Measurements from ENCODE around the gene ERCC5.

ERCC5 gene

DNA sequence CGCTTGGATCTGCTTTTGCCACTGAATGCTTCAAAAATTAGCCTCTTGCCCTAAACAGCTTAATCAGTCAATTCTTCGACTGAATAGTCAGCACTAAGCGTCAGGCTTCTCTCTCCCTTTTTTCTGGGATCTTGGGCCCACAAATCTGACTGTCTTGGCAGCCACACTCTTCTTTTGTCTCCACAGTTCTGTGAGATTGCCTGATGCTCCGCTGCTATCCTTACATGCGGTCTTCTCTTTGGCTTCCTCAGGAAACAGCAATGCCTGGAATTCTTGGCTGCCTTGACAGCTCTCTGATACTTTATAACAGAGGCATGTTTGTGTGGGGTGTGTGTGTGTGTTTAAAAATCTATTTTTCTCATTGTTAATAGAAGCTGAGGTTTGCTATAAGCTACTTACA is 32.6 kb downstream of the ERCC5 start:
- H3K4me3 ChIP-seq (ENCODE audit: low read length) = no peak overlapping the region
- no peak overlapping the region for H2AFZ ChIP-seq (ENCODE audit: low read depth, low read length)
- H3K9me3 ChIP-seq (ENCODE audit: low read length) = no peaks in the 10 kb centered on the region
- peaks cover 23% of the 10 kb centered on the region for H3K4me1 ChIP-seq (ENCODE audit: insufficient read depth, low read length)
- no peaks in the 10 kb centered on the region for H3K27me3 ChIP-seq (ENCODE audit: insufficient read depth, low read length)
- H3K36me3 ChIP-seq (ENCODE audit: insufficient read depth, low read length) = peaks cover 25% of the 10 kb centered on the region

GRCh38 chr13:102879793-102880499 is 34.1 kb downstream of the ERCC5 start:
- Histone ChIP-seq H3K36me3 (ENCODE audit: insufficient read depth, low read length) (peaks cover 20% of the 10 kb centered on the region), H3K4me1 (ENCODE audit: insufficient read depth, low read length) (peaks cover 20% of the 10 kb centered on the region), H3K9me3 (ENCODE audit: low read length) (no peaks in the 10 kb centered on the region), H3K27me3 (ENCODE audit: insufficient read depth, low read length) (no peaks in the 10 kb centered on the region), H2AFZ (ENCODE audit: low read depth, low read length) (no peak overlapping the region), H3K4me3 (ENCODE audit: low read length) (no peak overlapping the region)

DNA sequence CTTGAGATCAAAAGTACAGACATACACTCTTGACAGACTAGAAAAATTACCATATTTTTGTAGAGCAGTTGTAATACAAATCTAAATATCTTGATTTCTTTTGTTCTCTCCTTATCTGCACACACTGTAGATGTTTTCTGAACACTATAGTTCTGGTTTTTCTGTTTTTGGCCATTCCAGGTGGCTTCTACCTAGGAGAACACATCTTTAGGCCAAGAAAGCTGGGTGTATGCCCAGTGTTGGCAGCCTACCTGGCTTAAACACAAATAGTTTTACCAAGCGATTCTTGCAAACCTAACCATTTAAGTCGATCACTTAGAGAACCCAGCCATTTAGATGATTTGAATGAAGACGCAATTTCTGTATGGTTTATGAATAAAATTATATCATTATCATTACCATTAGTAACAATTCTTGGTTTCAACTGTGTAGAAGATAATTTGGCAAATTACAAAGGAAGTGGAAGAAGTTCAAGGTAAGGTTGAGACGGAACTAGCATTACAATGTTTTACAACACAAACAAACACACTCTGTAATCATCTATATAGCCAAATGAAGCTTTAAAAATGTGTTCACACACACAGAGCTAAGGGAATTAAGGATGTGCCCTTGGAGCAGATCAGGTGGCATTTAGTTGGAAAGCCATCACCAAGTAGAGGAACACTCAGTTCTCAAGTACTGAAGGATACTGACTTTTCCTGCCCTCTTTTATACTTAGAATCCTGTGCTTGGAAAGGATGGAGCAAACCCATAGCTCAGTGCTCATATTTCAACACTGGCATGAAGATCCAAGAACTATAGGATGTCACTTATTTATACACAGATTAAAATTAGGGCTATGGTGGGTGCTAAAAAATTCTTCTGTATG is 36.2 kb downstream of the ERCC5 start:
- H3K36me3 ChIP-seq (ENCODE audit: insufficient read depth, low read length) = peaks cover 5% of the 10 kb centered on the region
- H3K9me3 ChIP-seq (ENCODE audit: low read length) = no peaks in the 10 kb centered on the region
- no peak overlapping the region for H2AFZ ChIP-seq (ENCODE audit: low read depth, low read length)
- peaks cover 6% of the 10 kb centered on the region for H3K4me1 ChIP-seq (ENCODE audit: insufficient read depth, low read length)
- no peaks in the 10 kb centered on the region for H3K27me3 ChIP-seq (ENCODE audit: insufficient read depth, low read length)
- no peak overlapping the region for H3K4me3 ChIP-seq (ENCODE audit: low read length)

- H3K4me1 ChIP-seq (ENCODE audit: insufficient read depth, low read length) = no peaks in the 10 kb centered on the region
- no peaks in the 10 kb centered on the region for H3K9me3 ChIP-seq (ENCODE audit: low read length)
- H2AFZ ChIP-seq (ENCODE audit: low read depth, low read length) = no peak overlapping the region
- H3K27me3 ChIP-seq (ENCODE audit: insufficient read depth, low read length) = no peaks in the 10 kb centered on the region
- H3K36me3 ChIP-seq (ENCODE audit: insufficient read depth, low read length) = no peaks in the 10 kb centered on the region
- no peak overlapping the region for H3K4me3 ChIP-seq (ENCODE audit: low read length)
Measured at GRCh38 chr13:102892503-102892902, 46.7 kb downstream of the ERCC5 start.

GRCh38 chr13:102897371-102898138 is 51.7 kb downstream of the ERCC5 start:
- Histone ChIP-seq H3K4me3 (ENCODE audit: low read length) (no peak overlapping the region), H2AFZ (ENCODE audit: low read depth, low read length) (no peak overlapping the region), H3K27me3 (ENCODE audit: insufficient read depth, low read length) (no peaks in the 10 kb centered on the region), H3K9me3 (ENCODE audit: low read length) (no peaks in the 10 kb centered on the region), H3K36me3 (ENCODE audit: insufficient read depth, low read length) (no peaks in the 10 kb centered on the region), H3K4me1 (ENCODE audit: insufficient read depth, low read length) (no peaks in the 10 kb centered on the region)

GRCh38 chr13:102900193-102900608 is 54.4 kb downstream of the ERCC5 start:
- Histone ChIP-seq H3K36me3 (ENCODE audit: insufficient read depth, low read length) (no peaks in the 10 kb centered on the region), H2AFZ (ENCODE audit: low read depth, low read length) (no peak overlapping the region), H3K9me3 (ENCODE audit: low read length) (no peaks in the 10 kb centered on the region), H3K4me3 (ENCODE audit: low read length) (no peak overlapping the region), H3K27me3 (ENCODE audit: insufficient read depth, low read length) (no peaks in the 10 kb centered on the region), H3K4me1 (ENCODE audit: insufficient read depth, low read length) (no peaks in the 10 kb centered on the region)

GRCh38 chr13:102901056-102901455 is 55.2 kb downstream of the ERCC5 start:
- Histone ChIP-seq H3K9me3 (ENCODE audit: low read length) (no peaks in the 10 kb centered on the region), H3K27me3 (ENCODE audit: insufficient read depth, low read length) (no peaks in the 10 kb centered on the region), H3K4me1 (ENCODE audit: insufficient read depth, low read length) (no peaks in the 10 kb centered on the region), H3K4me3 (ENCODE audit: low read length) (no peak overlapping the region), H3K36me3 (ENCODE audit: insufficient read depth, low read length) (no peaks in the 10 kb centered on the region), H2AFZ (ENCODE audit: low read depth, low read length) (no peak overlapping the region)

GRCh38 chr13:102901615-102902305 is 55.9 kb downstream of the ERCC5 start:
- H3K27me3 ChIP-seq (ENCODE audit: insufficient read depth, low read length) = no peaks in the 10 kb centered on the region
- no peaks in the 10 kb centered on the region for H3K4me1 ChIP-seq (ENCODE audit: insufficient read depth, low read length)
- H3K36me3 ChIP-seq (ENCODE audit: insufficient read depth, low read length) = no peaks in the 10 kb centered on the region
- H3K4me3 ChIP-seq (ENCODE audit: low read length) = no peak overlapping the region
- no peaks in the 10 kb centered on the region for H3K9me3 ChIP-seq (ENCODE audit: low read length)
- no peak overlapping the region for H2AFZ ChIP-seq (ENCODE audit: low read depth, low read length)

- no peak overlapping the region for H3K4me3 ChIP-seq (ENCODE audit: low read length)
- H3K36me3 ChIP-seq (ENCODE audit: insufficient read depth, low read length) = no peaks in the 10 kb centered on the region
- no peaks in the 10 kb centered on the region for H3K4me1 ChIP-seq (ENCODE audit: insufficient read depth, low read length)
- no peaks in the 10 kb centered on the region for H3K9me3 ChIP-seq (ENCODE audit: low read length)
- H3K27me3 ChIP-seq (ENCODE audit: insufficient read depth, low read length) = no peaks in the 10 kb centered on the region
- no peak overlapping the region for H2AFZ ChIP-seq (ENCODE audit: low read depth, low read length)
Measured at GRCh38 chr13:102902789-102903347, 57.0 kb downstream of the ERCC5 start.

GRCh38 chr13:102903659-102904407 is 58.0 kb downstream of the ERCC5 start:
- H3K4me1 ChIP-seq (ENCODE audit: insufficient read depth, low read length) = no peaks in the 10 kb centered on the region
- H3K27me3 ChIP-seq (ENCODE audit: insufficient read depth, low read length) = no peaks in the 10 kb centered on the region
- H3K9me3 ChIP-seq (ENCODE audit: low read length) = no peaks in the 10 kb centered on the region
- H3K36me3 ChIP-seq (ENCODE audit: insufficient read depth, low read length) = no peaks in the 10 kb centered on the region
- H3K4me3 ChIP-seq (ENCODE audit: low read length) = no peak overlapping the region
- H2AFZ ChIP-seq (ENCODE audit: low read depth, low read length) = no peak overlapping the region

GRCh38 chr13:102904408-102904862 is 58.6 kb downstream of the ERCC5 start:
- Histone ChIP-seq H3K27me3 (ENCODE audit: insufficient read depth, low read length) (no peaks in the 10 kb centered on the region), H3K36me3 (ENCODE audit: insufficient read depth, low read length) (no peaks in the 10 kb centered on the region), H3K4me3 (ENCODE audit: low read length) (no peak overlapping the region), H2AFZ (ENCODE audit: low read depth, low read length) (no peak overlapping the region), H3K9me3 (ENCODE audit: low read length) (no peaks in the 10 kb centered on the region), H3K4me1 (ENCODE audit: insufficient read depth, low read length) (no peaks in the 10 kb centered on the region)

All from neuron (in vitro differentiated cells).